GM19240 (cell line): ENCODE measurements around the gene IFI44.

Experiments
- DNase-seq: peaks from one replicate; pipeline ENCODE4 v3.0.0; 2011; ENCODE audit warnings: low spot score; ENCODE audit not compliant: insufficient read length

Gene IFI44

DNA sequence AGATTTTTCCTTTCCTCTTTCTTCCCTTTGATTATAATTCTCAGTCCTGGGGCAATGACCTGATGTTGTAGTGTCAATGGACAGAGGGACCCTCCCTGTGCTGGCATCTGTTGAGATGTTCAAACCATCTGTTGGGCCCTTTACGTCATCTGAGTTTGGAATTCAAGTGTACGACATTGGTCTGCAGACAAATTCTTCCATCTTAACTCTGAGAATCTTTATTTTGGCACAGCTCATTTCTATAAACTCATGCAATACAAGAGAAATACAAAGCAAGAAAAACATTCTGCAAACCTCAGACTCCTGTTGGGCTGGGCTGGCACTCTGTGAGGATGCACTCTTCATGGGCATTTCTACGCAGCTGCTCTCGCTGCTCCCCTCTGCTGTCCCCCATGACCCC is 54.2 kb downstream of the IFI44 start:
- no peak for DNase-seq

DNA sequence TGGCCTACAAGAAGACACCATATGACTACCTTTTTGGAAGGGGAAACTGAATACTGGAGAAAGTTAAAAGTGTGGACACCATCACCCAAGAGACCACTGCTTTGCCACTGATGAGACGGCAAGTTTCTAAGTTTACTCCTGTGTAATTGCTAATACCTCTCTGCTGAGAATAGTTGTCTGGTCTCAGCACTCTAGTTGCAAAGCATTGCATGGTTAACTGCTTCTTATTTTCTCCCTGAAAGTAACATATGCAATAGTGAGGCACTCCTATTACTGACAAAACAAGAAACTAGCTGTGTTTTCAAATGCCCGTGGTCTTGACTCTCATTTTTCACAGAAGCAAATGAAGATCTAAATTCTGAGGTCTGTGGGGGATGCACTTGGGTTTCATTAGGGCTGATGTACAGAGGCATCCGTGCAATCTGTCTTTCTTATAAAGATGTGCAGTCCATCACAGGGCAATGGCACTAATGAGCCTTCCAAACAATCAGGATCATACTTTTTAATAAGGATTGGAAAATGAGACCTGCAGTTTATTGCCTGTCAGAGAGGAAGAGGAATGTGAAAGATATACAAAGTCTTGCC is 62.9 kb downstream of the IFI44 start:
- DNase-seq, result no peak

DNA sequence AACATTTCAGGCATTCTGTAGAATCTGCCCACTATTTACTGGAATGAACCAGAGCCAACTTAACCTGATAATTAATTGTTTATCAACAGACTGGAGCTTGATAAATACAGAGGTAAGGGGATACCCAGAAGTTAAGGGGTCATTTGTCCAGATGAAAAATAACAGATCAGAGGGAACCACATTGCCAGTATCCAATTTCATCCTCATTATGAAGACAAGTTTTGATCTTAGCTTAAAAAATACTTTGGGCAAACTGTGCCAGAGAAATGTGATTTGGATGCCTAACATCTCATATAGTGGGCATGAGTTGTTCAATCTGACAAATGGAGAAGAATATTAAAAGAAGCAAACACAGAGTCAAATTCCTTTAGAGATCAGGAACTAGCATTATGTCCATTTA is 63.7 kb downstream of the IFI44 start:
- DNase-seq, result no peak
